Hematopoietic multipotent progenitor cell treated with erythropoietin and hydrocortisone succinate and interleukin-3 and kit ligand, for 15 days (in vitro differentiated cells): ENCODE results near the gene WFS1.

Experiments used
- DNase-seq: peaks from one replicate; pipeline ENCODE4 v3.0.0-alpha.2; 2015; ENCODE audit warnings: low spot score

WFS1 gene

DNA sequence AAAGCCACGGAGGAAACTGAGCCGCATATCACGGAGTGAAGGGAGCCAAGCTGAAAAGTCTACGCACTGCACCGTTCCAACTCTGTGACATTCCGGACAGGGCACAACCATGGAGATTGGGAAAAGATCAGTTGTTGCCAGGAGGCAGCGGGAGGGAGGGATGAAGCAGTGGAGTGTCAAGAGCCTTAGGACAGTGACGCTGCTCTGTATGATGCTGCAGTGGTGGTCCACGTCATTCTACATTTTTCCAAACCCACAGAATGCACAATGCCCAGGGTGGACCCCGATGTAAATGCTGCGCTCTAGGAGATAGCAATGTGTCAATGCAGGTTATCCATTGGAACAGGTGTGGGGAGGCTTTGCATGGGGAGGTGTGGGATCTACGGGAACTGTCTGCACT is 7.5 kb upstream of the WFS1 start:
- no peak for DNase-seq

DNA sequence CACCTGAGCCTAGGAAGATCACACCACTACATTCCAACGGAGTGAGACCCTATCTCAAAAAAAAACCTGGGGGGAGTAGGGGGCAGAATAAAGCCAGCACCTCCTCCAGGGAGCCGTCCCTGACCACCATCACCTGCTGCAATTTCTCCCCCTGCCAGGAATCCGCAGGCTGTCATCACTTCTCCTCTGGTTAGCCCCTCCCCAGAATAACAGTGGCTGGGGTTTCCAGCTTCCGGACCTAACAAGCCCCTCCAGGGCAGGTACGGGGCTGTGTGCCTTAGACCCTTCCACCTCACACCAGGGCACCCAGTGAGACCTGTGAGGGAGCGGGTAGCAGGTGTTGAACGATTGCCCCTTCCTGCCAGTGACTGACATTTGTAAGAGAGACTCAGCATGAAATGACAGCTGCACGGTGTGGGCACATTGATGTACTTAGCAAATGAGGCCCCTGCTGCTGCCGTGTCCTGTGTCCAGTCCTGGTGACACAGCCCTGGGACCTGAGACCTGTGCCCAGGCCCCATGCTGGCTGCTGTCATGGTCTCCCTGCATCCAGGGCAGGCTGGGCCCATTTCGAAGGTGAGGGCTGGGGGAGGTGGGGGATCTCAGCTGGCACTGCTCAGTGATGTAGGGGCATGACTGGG is 6.7 kb upstream of the WFS1 start:
- no peak for DNase-seq

DNA sequence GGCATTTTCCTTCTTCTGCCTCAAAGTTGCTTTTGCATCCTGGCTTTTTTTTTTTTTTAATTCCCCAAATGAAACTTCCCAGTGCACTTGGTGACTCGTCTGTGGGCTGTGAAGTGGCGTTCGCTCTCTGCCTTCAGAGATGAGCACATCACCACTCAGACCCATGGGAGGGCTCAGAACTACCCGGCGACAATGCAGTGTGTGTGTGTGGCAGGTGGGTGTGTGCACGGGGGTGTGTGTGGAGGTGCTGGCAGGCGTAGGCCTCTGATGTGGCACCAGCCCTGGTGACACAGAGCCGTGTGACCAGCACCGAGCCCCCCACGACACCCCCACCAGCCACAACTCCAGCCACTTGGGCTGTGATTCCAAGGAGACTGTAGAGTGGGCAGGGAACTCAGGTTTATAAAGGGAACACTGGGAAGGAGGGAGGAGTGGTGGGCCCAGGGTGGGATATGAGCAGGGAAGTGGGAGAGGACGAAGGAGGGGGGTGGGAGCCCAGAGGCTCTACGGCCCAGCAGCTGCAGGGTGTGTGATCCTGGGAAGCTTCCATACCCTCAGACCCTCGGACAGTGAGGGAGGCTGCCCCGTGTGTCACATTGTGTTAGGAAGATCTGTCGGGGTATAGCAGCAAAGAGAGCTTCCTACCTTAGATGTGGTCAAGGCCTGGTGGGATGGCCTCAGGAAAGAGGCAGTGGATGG is 6.0 kb upstream of the WFS1 start:
- no peak for DNase-seq

DNA sequence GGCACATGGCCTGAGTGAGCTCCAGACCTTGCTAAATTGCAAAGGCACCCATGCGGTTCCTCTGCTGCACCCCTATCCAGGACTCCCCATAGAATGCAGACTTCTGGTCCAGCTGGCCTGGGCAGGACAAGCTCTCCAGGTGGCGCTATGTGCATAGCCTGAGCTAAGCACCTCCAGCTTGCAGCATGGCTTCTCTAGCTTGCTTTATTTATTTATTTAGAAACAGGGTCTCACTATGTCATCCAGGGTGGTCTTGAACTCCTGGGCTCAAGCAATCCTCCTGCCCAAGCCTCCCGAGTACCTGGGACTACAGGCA is 5.5 kb upstream of the WFS1 start:
- no peak for DNase-seq

DNA sequence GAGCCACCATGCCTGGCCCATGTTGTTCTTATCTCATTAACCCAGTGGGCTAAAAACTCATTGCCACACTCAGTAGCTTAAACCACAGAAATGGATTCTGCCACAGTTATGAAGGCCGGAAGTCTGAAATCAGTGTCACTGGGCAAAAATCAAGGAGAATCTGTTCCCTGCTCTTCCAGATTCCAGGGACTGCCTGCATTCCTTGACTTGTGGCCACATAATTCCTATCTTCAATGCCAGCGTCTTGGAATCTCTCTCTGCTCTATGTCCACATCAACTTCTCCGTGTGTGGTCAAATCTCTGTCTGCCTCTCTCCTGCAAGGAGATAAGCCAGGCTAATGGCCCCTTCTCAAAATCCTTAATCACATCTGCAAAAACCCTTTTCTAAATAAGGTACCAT is 4.1 kb upstream of the WFS1 start:
- DNase-seq = no peak

DNA sequence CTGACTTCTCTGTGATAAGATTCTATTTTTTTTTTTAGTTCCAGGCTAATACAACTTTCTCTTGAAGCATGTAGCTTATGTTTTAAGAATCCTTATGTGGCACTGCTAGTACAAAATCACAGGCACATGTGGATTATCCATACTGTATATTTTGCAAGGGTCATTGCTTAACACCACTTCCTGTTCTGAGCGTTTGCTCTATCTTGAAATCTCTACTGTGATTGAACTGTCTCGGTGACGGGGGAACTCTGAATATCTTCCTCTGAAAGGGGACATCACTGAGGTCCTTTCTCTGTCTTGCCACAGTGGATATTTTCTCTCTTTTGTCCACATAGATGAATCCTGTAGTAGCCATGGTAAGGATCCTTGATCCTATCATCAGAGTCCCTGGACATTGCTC is 2.1 kb upstream of the WFS1 start:
- no peak for DNase-seq

DNA sequence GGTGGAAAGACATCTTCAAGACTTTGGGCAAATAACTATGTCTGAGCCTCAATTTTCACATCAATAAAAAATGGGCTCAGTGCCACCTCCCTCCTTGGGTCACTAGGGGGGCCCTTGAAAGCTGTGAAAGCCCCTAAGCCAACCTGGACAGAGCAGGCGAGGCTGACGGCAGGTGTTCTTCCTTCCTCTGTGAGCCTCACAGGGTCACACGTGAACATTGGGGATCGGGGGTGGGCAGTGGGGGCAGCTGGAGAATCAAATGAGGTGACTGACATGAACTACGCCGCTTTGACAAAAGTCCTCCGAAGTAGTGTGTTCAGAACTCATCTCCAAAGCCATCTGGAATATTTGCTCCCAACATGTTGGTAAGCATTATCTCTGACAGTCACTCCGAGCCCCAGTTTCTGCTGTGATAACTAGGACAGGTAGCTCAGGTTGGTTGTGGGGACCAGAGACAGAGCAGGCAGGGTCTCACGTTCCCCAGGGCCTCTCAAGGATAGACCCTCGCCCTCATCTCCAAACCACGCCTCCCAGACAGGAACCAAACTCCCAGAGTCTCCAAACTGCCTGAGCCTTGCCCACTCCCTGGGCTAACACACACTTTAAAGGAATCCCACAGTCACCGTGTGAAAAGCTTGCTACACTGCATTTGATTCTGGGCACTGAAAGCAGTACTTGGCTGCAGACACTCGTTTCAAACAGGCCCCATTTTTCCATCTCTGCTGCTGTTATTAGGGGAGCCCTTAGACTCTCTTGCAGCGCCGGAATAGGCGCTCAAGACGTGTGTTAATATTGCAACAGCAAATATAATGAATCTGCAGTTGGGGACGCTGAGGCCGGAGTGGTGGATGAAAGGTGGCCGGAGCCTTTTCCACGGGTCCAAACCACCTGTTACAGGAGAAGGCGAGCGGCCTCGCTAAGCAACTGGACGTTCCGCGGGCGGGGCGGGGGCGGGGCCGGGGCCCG is 717 bp upstream of the WFS1 start:
- DNase-seq = no peak

DNA sequence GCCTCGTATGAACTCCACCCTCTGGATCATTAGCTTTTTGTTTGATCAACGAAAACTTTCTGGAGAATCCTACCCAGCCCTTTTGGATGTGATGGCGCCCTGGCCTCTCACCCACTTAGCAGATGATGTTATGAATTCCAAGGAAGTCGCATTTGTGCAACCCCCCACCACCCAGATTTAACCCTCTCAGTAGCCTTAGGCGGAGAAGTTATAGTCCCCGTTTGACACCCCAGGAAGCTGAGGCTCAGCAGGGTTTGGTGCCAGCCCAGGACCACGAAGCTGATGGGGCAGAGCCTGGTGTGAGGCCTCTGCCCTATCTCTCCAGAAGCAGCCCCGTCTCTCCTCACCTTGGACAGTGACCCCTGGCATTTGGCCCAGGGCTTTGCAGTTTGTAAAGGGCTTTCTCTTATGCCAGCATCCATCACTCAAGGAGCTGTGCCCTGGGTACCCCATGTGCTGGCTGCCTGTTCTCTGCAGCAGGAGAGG is 1.0 kb downstream of the WFS1 start:
- DNase-seq = no peak

DNA sequence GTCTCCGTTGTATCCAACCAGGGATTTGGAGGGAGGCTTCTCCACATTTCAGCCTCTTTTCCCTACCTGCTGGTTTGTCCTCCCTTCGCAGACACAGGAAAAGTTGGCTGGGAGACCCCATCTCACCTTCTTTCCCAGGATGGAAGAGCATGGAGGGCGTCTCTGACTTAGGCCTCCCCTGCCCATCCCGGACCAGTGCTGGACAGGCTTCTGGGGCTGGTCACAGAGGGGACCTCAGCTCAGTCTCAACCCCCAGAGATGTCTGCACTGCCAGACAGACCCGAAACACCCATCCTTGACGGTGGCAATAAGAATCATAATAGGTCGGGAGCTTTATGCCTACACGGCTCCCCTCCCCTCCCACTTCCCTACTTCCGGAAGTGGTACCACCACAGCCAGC is 1.6 kb downstream of the WFS1 start:
- no peak for DNase-seq

DNA sequence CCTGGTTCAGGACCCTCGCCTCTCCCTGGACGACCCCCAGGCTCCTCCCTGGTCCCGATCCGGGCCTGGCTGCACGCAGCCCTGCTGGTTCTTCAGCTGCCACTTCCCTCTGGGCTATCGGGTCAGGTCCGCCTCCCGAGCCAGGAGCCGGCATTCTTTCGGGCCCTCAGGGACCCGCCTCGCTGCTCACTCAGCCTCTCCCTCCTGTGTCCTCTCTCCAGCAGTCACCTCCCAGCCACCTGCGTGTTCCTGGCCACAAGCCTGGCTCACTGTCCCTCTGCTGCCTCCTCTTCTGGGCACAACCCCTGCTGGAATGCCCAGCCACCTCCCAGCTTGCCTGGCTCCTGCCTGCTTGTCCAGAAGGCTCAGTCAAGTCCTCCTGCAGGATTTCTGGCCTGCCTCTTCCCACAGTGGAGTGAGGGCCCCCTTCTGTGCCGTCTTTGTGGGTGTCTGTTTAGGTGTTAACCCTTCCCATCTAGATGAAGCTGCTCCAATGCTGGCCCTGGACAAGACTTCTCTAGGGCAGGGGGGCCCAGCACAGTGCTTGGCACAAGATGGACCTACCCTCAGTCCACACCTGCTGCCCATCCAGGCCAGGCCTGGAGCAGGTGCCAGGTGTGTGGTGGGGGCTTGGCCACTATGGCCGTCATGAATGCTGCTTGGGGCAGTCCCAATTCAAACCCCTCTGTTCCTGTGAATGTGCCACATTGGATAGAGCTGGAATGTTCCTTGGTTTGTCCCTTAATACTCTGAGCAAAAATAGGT is 2.2 kb downstream of the WFS1 start:
- no peak for DNase-seq

DNA sequence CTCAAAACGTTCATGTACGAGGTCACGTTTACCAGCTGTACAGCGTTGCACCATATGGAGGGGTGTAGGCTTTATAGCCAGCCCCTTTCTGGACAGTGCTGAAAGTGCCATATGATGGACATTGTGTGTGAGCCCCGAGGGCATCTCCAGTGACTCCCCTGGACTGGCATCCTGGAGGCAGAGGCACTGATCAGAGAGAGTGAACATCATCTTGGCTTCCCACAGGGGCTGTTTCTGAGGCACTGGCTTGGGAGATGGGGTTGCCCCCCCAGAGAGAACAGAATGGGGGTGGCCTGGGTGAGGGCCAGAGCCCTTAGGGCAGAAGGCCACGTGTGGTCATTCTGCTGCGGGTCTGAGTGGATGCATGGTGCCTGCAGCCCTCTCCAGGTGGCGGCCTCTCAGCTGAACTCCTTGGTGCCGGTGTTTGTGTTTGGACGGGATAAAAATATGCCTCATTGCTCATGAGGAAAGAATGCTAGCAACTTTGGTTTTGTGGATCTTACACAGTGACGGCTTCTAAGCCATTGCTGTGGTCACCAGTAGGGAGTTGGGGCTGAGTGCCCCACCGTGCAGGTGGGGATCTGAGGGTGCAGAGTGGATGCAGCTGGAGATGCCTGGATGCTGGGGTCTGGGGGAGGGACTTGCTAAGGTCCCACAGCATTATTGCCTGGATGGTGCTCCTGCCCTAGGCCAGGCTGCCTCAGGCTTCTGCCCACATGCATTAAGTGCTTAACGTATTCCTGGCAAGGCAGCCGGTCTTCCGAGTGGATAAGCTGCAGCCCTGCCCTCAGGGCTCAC is 3.4 kb downstream of the WFS1 start:
- no peak for DNase-seq

DNA sequence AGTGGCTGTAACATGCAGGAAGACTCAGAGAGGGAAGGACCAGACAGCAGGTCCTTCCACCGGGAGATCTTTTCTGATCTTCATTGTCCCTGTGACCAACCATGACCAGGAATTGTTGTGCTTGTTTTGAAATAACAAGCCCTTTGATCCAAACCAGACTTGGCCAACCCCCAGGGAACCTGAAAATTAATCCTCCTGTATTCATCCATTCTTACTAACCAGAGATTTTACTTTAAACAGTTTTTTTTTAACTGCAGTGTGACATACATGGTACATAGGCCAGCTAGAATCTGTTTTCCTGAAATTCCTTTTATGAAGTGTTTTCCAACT is 4.0 kb downstream of the WFS1 start:
- no peak for DNase-seq

DNA sequence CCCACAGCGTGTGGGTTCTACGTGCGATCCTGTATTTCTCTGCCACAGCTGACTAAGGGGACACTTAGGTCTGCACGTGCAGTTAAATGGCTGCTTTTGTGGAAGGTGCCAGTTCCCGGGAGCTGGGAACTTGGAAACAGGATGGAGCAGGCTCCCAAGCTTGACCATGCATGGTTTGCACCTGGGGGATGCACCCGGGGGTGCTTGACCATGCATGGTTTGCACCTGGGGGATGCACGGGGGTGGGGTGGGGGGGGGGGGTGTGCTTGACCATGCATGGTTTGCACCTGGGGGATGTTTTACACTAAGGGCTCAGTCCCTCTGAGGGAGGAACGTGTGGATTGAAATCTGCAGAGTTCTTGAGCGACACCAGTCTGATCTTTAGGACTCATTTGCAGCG is 5.7 kb downstream of the WFS1 start:
- no peak for DNase-seq

DNA sequence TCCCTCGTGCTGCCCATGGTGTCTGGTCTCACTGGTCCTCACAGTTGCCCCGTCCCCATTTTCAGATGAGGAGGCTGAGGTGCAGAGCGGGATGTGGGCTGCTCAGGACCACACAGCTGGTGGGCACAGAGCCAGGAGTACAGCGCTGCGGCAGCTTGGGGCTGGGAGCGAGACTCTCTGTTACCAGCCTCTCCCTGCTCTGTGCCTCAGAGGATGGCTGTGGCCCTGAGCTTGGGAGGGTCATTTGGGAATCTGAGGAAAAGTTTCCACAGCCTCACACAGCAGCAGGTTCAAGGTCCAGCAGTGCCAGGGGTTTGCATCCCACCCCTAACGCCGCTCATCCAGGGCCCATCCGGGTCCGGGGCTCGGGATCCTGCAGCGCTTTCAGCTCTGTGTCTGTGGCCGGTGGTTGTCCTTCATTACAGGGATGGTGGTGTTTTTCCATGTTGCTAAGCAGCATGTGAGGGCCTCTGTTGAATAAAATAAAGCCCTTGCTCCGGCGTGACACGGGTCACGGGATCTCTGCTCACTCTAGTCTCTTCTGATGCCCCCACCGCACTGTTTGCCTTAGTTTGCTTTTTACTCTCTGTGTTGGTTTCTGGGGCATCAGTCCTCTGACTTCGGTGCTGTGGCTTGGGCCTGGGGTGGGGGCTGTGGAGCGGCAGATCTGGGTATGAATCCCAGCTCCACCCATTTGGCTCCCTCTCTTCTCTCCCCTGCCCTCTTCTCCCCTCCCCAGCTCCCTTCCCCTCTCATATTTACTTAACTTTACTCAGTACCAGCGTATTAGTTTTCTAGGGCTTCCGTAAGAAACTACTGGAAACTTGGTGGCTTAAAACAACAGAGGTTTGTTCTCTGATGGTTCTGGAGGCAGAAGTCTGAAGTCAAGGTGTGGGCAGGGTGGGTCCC is 6.5 kb downstream of the WFS1 start:
- DNase-seq = no peak

DNA sequence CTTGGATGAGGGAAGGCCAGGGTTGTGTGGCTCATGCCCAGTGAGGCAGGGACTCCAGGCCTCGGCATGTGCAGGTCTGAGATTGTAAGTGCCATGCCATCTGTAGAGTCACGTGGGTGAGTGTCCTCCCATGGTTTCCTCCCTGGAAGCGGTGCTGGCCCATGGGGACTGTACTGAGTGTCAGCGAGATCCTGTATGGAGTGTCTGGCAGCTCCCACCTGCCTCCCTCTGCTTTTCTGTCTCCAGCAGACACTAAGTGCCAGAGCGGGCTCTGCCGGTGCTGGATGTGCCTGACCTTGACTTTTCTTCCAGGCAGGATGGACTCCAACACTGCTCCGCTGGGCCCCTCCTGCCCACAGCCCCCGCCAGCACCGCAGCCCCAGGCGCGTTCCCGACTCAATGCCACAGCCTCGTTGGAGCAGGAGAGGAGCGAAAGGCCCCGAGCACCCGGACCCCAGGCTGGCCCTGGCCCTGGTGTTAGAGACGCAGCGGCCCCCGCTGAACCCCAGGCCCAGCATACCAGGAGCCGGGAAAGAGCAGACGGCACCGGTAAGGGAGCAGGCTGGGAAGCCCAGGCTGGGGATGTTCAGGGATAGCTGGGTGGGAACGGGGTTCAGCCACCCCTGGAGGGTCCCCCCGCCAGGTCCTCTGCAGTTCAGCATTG is 7.6 kb downstream of the WFS1 start:
- DNase-seq = no peak

DNA sequence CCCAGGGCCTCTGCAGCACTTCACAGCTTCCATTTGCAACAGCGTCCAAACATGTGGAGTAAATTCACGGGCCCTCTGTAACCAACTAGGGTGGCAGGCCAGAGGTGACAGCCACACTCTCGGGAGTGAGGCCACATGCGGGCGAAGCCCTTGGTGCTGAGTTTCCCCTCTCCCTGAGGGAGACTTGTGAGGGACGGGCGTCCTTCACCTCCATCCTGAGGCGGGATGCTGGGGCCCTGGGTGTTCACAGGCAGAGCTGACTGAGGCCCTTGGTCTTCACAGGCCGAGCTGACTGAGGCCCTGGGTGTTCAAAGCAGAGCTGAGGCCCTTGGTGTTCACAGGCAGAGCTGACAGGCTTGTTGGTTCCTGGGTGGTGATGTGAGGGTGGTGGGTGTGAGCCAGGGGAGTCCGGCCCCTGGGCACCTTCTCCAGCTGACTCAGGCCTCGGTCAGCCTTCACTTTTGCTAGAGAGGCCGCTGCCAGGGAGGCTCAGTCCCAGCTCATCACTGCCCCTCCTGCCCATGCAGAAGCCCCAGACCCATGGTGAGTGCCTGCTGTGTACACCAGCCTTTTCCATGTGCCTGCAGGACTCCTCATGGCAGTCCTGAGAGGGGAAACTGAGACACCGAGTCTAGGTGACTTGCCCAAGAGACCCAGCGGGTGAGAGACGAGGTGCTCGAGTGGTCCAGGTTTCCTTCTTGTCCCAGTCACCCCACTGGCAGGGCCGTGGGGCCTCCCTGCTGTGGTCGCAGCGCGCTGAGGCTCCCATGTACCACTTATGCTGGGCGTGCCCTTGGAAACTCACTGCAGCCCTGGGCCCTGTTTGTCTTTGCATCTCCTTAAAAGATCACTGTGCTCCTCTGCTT is 8.5 kb downstream of the WFS1 start:
- DNase-seq = no peak

DNA sequence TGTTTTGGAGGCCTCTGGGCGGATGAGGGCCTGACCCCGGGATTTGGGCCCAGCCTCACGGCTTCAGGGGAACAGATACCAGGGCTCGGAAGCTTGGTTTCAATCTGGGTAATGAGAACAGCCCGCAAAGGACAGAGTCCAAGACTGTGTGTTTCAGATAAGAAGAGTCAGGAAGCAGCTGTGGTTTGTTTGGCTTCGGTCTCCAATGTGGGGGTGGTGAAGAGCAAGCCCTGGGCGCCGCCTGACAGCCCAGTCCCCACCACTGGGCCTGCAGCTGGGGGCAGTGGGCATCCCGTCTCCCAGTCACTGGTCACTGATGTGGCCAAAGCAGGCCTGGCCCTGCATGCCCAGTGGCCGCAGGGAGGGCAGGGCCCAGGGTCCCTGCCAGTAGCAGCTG is 9.1 kb downstream of the WFS1 start:
- no peak for DNase-seq

DNA sequence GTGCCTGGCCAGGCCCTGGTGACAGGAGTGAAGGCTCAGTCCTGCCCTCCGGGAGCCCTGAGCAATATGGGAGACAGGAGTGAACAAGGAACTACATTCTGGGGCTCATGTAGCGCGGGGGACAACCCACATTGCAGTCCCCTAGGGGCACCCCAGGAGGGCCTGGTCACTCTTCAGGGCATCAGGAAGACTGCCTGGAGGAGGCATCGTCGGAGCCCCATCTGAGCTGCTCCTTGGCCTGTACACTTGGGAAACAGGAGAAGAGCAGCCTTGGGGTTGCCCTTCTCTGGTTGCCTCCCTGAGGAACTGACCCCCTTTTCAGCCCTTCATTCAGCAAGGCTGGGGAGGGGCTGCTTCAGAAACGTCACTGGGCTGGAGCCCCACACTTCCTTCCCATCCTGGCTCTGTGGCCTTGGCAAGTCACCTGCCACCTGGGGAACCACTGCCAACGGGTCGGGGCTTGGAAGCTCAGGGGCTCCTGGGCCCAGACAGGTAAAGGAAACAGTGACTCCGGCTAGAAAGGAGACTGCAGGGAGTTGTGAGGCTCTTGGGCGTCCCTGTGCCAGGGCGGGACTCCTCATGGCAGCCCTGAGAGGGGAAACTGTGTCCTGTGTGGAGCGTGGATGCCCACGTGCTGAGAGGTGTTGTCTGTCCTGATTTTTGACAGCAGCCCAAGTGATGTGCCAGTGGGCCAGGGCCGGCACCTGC is 10.1 kb downstream of the WFS1 start:
- no peak for DNase-seq
